KMS-11 (cell line): ENCODE data around the gene NDUFS2.

Experiments used
- H2AFZ ChIP-seq: fragments of 200-600 bp; sonication (generic); 2 replicates; pipeline ENCODE4 v1.6.1; 2016; ENCODE audit warnings: antibody characterized with exemption, mixed run types, low read depth
- H3K27ac ChIP-seq: fragments of 200-600 bp; sonication (generic); 2 replicates; pipeline ENCODE4 v1.6.1; 2016; ENCODE audit warnings: mild to moderate bottlenecking, mixed run types
- H3K27me3 ChIP-seq: fragments of 200-600 bp; sonication (generic); 2 replicates; pipeline ENCODE4 v1.6.1; 2017; ENCODE audit warnings: mild to moderate bottlenecking, low read depth, mixed run types, moderate library complexity; ENCODE audit not compliant: insufficient read depth
- H3K36me3 ChIP-seq: fragments of 200-600 bp; sonication (generic); 2 replicates; pipeline ENCODE4 v1.6.1; 2017; ENCODE audit warnings: mild to moderate bottlenecking, mixed run types; ENCODE audit not compliant: insufficient read depth
- H3K4me1 ChIP-seq: fragments of 200-600 bp; sonication (generic); 2 replicates; pipeline ENCODE4 v1.6.1; 2016; ENCODE audit warnings: mild to moderate bottlenecking, low read depth, mixed run types; ENCODE audit not compliant: poor library complexity, severe bottlenecking
- H3K4me2 ChIP-seq: fragments of 200-600 bp; sonication (generic); 2 replicates; pipeline ENCODE4 v1.7.0; 2016; ENCODE audit warnings: mild to moderate bottlenecking, mixed run types
- H3K4me3 ChIP-seq: fragments of 200-600 bp; sonication (generic); IDR thresholded peaks from 2 replicates; pipeline ENCODE4 v1.6.1; 2017; ENCODE audit warnings: low read depth, low read length, mixed read lengths; ENCODE audit not compliant: insufficient read depth
- H3K79me2 ChIP-seq: fragments of 200-600 bp; sonication (generic); 2 replicates; pipeline ENCODE4 v1.6.1; 2016; ENCODE audit warnings: low read depth, mixed run types; ENCODE audit not compliant: insufficient read depth
- H3K9ac ChIP-seq: fragments of 200-600 bp; sonication (generic); 2 replicates; pipeline ENCODE4 v1.6.1; 2016; ENCODE audit warnings: mild to moderate bottlenecking, mixed run types
- H4K20me1 ChIP-seq: fragments of 200-600 bp; sonication (generic); 2 replicates; pipeline ENCODE4 v1.6.1; 2016; ENCODE audit warnings: mild to moderate bottlenecking, mixed run types; ENCODE audit not compliant: insufficient read depth
- CTCF ChIP-seq: fragments of 200-600 bp; sonication (generic); conservative IDR thresholded peaks from 2 replicates; pipeline ENCODE4 v1.6.1; 2017; ENCODE audit warnings: low read depth, mild to moderate bottlenecking, antibody characterized with exemption, low read length, moderate library complexity, mixed read lengths

NDUFS2 gene

GRCh38 chr1:161201836-161202712 is at the start of gene NDUFS2:
Gene NDUFS2, plus strand, starts transcription at chr1:161202367. Its CDS starts 19 bp downstream, at chr1:161202386.
- Histone ChIP-seq H2AFZ (peak within 1 kb of the TSS; percentile 94), H3K4me1 (peaks cover 18% of the 10 kb centered on the region), H3K4me2 (peak within 1 kb of the TSS; percentile 94), H3K27ac (peak within 1 kb of the TSS; percentile 60), H3K36me3 (no peaks in the 10 kb centered on the region; the same call in 1 of the 2 replicates), H4K20me1 (no peaks in the 10 kb centered on the region), H3K9ac (peak within 1 kb of the TSS; percentile 73), H3K27me3 (no peaks in the 10 kb centered on the region; the same call in 1 of the 2 replicates), H3K4me3 (peak within 1 kb of the TSS; percentile 100), H3K79me2 (peaks cover 14% of the 10 kb centered on the region; the same call in 1 of the 2 replicates)
- TF ChIP-seq CTCF = no peak; the same call in 1 of the 2 replicates

GRCh38 chr1:161153176-161153575 is 49.0 kb upstream of the NDUFS2 start:
- Histone ChIP-seq H3K9ac (peak overlapping the region; percentile 89; the same call in 1 of the 2 replicates), H2AFZ (peak overlapping the region; percentile 78), H3K27ac (peak overlapping the region; percentile 88), H3K4me2 (peak overlapping the region; percentile 52), H3K79me2 (peaks cover 19% of the 10 kb centered on the region; the same call in 1 of the 2 replicates), H3K36me3 (no peaks in the 10 kb centered on the region), H4K20me1 (no peaks in the 10 kb centered on the region), H3K4me3 (peak overlapping the region; percentile 99), H3K27me3 (no peaks in the 10 kb centered on the region), H3K4me1 (peaks cover 24% of the 10 kb centered on the region)
- TF ChIP-seq CTCF = no peak

GRCh38 chr1:161153682-161154337 is 48.4 kb upstream of the NDUFS2 start, which contains the start of gene UFC1:
Gene UFC1, plus strand, starts transcription at chr1:161153978. Its CDS starts 20 bp downstream, at chr1:161153998.
- Histone ChIP-seq H2AFZ (peak within 1 kb of the TSS; percentile 78), H3K4me3 (peak within 1 kb of the TSS; percentile 99), H3K27me3 (no peaks in the 10 kb centered on the region), H3K9ac (peak within 1 kb of the TSS; percentile 89), H4K20me1 (no peaks in the 10 kb centered on the region), H3K4me1 (peaks cover 30% of the 10 kb centered on the region), H3K27ac (peak within 1 kb of the TSS; percentile 88), H3K4me2 (peak within 1 kb of the TSS; percentile 52), H3K79me2 (peaks cover 19% of the 10 kb centered on the region; the same call in 1 of the 2 replicates), H3K36me3 (no peaks in the 10 kb centered on the region)
- TF ChIP-seq CTCF = no peak

GRCh38 chr1:161157867-161158266 is 44.3 kb upstream of the NDUFS2 start:
- H3K4me2 ChIP-seq = peak overlapping the region; percentile 98; the same call in 1 of the 2 replicates
- H3K4me3 ChIP-seq = no peak overlapping the region
- H3K79me2 ChIP-seq = peaks cover 29% of the 10 kb centered on the region
- no peak for TF ChIP-seq CTCF
- peaks cover 40% of the 10 kb centered on the region for H3K4me1 ChIP-seq
- no peaks in the 10 kb centered on the region for H4K20me1 ChIP-seq
- no peaks in the 10 kb centered on the region for H3K27me3 ChIP-seq
- no peaks in the 10 kb centered on the region for H3K36me3 ChIP-seq
- H2AFZ ChIP-seq = no peak overlapping the region
- H3K27ac ChIP-seq = peak overlapping the region; percentile 46; the same call in 1 of the 2 replicates
- no peak overlapping the region for H3K9ac ChIP-seq
